Skeletal muscle satellite cell (primary cell): ENCODE data around the gene TCIRG1.

Experiments used
- H3K27me3 ChIP-seq: 2 replicates; pipeline ENCODE4 v1.7.0; 2013; ENCODE audit warnings: low read length; ENCODE audit not compliant: control insufficient read depth, insufficient read depth
- H3K36me3 ChIP-seq: 2 replicates; pipeline ENCODE4 v1.7.0; 2013; ENCODE audit warnings: mild to moderate bottlenecking, control low read depth, low read length; ENCODE audit not compliant: insufficient read depth
- H3K4me1 ChIP-seq: 2 replicates; pipeline ENCODE4 v1.7.0; 2013; ENCODE audit warnings: low read length; ENCODE audit not compliant: control insufficient read depth, insufficient read depth
- H3K4me2 ChIP-seq: 2 replicates; pipeline ENCODE4 v1.7.0; 2013; ENCODE audit warnings: mild to moderate bottlenecking, low read length
- H3K4me3 ChIP-seq: 2 replicates; pipeline ENCODE4 v1.7.0; 2013; ENCODE audit warnings: low read length
- H3K9ac ChIP-seq: 2 replicates; pipeline ENCODE4 v1.7.0; 2013; ENCODE audit warnings: mild to moderate bottlenecking, low read depth, low read length, moderate library complexity
- H3K9me3 ChIP-seq: replicated peaks from 2 replicates; pipeline ENCODE4 v1.7.0; 2013; ENCODE audit warnings: mild to moderate bottlenecking, control low read depth, low read length

Gene TCIRG1

DNA sequence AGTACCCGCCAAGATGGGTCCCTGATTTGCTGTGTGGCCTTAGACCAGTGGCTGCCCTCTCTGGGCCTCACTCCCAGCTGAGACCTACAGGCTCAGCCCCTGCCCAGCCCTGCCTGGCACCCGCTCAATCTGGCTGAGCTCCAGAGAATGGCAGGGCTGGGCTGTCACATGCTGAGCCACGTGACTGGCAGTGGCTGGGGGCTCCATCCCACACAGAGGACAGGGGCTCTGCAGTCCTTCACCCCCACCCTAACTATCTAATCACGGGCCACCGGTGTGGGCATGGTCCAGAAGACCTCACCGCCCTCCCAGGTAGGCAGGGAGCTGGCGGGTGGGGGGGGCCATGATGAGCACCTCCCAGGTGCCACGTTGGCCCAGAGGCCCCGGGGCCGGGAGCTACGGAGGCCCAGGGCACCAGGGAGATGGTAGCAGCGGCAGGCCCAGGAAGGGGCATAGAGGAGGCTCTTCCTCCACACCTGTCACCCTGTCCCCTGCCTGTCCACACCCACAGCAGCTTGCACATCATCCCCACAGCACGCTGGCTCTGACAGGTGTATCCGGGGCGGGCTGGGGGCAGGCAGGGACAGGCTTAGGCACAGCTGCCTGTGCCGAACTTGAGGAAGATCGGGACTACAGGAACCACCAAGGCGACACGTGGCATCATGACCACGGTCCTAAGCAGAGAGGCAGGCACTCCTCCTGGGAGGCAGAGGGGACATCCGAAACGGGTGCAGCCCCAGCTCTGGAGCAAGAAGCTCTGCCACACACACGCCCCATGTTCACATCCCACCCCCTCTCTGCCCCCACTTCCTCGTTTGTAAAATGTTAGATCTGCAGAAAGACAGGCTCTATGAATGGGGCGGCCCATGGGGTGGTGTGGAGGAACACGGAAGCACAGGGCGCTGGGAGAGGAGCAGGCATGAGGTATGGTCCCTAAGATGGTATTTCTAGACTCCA lies 30.2 kb upstream of the TCIRG1 start:
- no peaks in the 10 kb centered on the region for H3K9me3 ChIP-seq
- peaks cover 51% of the 10 kb centered on the region for H3K4me1 ChIP-seq
- H3K9ac ChIP-seq: peak overlapping the region; percentile 96
- no peak overlapping the region for H3K4me2 ChIP-seq
- H3K4me3 ChIP-seq: no peak overlapping the region
- no peaks in the 10 kb centered on the region for H3K27me3 ChIP-seq
- H3K36me3 ChIP-seq: peaks cover 2% of the 10 kb centered on the region

GRCh38 chr11:68009391-68010089 lies 29.3 kb upstream of the TCIRG1 start:
- peaks cover 56% of the 10 kb centered on the region for H3K4me1 ChIP-seq
- H3K4me3 ChIP-seq: peak overlapping the region; percentile 77
- peak overlapping the region; percentile 94 for H3K4me2 ChIP-seq

GRCh38 chr11:68010090-68011041 lies 28.5 kb upstream of the TCIRG1 start, which contains the start of gene ALDH3B1:
ALDH3B1 (plus strand) TSS chr11:68010327; CDS start chr11:68015298, 4,971 bp downstream.
- peak within 1 kb of the TSS; percentile 96 for H3K9ac ChIP-seq
- peaks cover 6% of the 10 kb centered on the region for H3K36me3 ChIP-seq
- H3K4me1 ChIP-seq: peaks cover 64% of the 10 kb centered on the region
- H3K27me3 ChIP-seq: no peaks in the 10 kb centered on the region
- H3K4me3 ChIP-seq: peak within 1 kb of the TSS; percentile 77
- H3K9me3 ChIP-seq: no peaks in the 10 kb centered on the region
- peak within 1 kb of the TSS; percentile 94 for H3K4me2 ChIP-seq

More at GRCh38 chr11:68009391-68010089, 29.3 kb upstream of the TCIRG1 start:
- Histone ChIP-seq H3K9ac (peak overlapping the region; percentile 96), H3K36me3 (peaks cover 6% of the 10 kb centered on the region), H3K27me3 (no peaks in the 10 kb centered on the region), H3K9me3 (no peaks in the 10 kb centered on the region)

- Histone ChIP-seq H3K9ac (peak overlapping the region; percentile 96), H3K36me3 (peaks cover 6% of the 10 kb centered on the region), H3K4me3 (peak overlapping the region; percentile 77), H3K4me2 (peak overlapping the region; percentile 94), H3K9me3 (no peaks in the 10 kb centered on the region), H3K4me1 (peaks cover 67% of the 10 kb centered on the region), H3K27me3 (no peaks in the 10 kb centered on the region)
Observed at GRCh38 chr11:68011051-68011943, 27.5 kb upstream of the TCIRG1 start.

- Histone ChIP-seq H3K27me3 (no peaks in the 10 kb centered on the region), H3K4me3 (peak overlapping the region; percentile 77), H3K9ac (peak overlapping the region; percentile 96), H3K9me3 (no peaks in the 10 kb centered on the region), H3K36me3 (peaks cover 6% of the 10 kb centered on the region), H3K4me1 (peaks cover 76% of the 10 kb centered on the region), H3K4me2 (peak overlapping the region; percentile 94)
Observed at GRCh38 chr11:68012044-68012842, 26.6 kb upstream of the TCIRG1 start.

- no peaks in the 10 kb centered on the region for H3K9me3 ChIP-seq
- peak overlapping the region; percentile 96 for H3K9ac ChIP-seq
- no peaks in the 10 kb centered on the region for H3K27me3 ChIP-seq
- peaks cover 6% of the 10 kb centered on the region for H3K36me3 ChIP-seq
- peaks cover 78% of the 10 kb centered on the region for H3K4me1 ChIP-seq
- peak overlapping the region; percentile 94 for H3K4me2 ChIP-seq
- H3K4me3 ChIP-seq: peak overlapping the region; percentile 51
Observed at GRCh38 chr11:68012843-68013610, 25.8 kb upstream of the TCIRG1 start.

- Histone ChIP-seq H3K36me3 (peaks cover 6% of the 10 kb centered on the region), H3K9me3 (no peaks in the 10 kb centered on the region), H3K4me3 (peak overlapping the region; percentile 51), H3K9ac (peak overlapping the region; percentile 86), H3K27me3 (no peaks in the 10 kb centered on the region), H3K4me2 (peak overlapping the region; percentile 80), H3K4me1 (peaks cover 72% of the 10 kb centered on the region)
Observed at GRCh38 chr11:68013611-68014156, 25.1 kb upstream of the TCIRG1 start.

- peak overlapping the region; percentile 80 for H3K4me2 ChIP-seq
- no peaks in the 10 kb centered on the region for H3K9me3 ChIP-seq
- peak overlapping the region; percentile 86 for H3K9ac ChIP-seq
- H3K36me3 ChIP-seq: peaks cover 6% of the 10 kb centered on the region
- peak overlapping the region; percentile 55 for H3K4me3 ChIP-seq
- no peaks in the 10 kb centered on the region for H3K27me3 ChIP-seq
- peaks cover 65% of the 10 kb centered on the region for H3K4me1 ChIP-seq
Observed at GRCh38 chr11:68014157-68014946, 24.5 kb upstream of the TCIRG1 start.
